HCT116 (cell line): Measurements from ENCODE around the gene BTNL9. TPM values are rescaled to one million over a fixed set of nuclear protein-coding genes. Genes with fewer than 3 reads are reported as not detected.

Experiments
- ATAC-seq: fragments of 200-7000 bp; cut with Tn5 transposase; 2 replicates; pipeline ENCODE4 v1.9.1; 2020; ENCODE audit warnings: mild to moderate bottlenecking, moderate library complexity
- BruUV-seq: library from RNA; stranded (reverse); fragments of 400-500 nt; replicated peaks from 2 replicates; lab custom pipeline; 2021; lab: Mats Ljungman, UMichigan
- CTCF ChIA-PET: fragments of 300-600 bp; sonication (Branson Sonifier 250); formaldehyde crosslinking; loops from one replicate; lab custom pipeline; 2021; ENCODE audit warnings: antibody characterized with exemption; lab: Charles Lee
- POLR2A ChIA-PET: fragments of 300-600, 350-600 bp; sonication (Branson Sonifier 250); formaldehyde crosslinking; loops from one replicate; lab custom pipeline; 2021; ENCODE audit warnings: antibody characterized with exemption; lab: Charles Lee
- RAD21 ChIA-PET, 2 experiments: fragments of 300-600 bp; sonication (Branson Sonifier 250); formaldehyde crosslinking; loops; one replicate each; lab custom pipeline; 2023; ENCODE audit warnings: low total read pairs in 2 of 2; ENCODE audit not compliant: uncharacterized antibody in 2 of 2, unreplicated experiment in 2 of 2, low non-redundant PET in 1 of 2; lab: Charles Lee
- DNase-seq: peaks from one replicate; pipeline ENCODE4 v3.0.0-alpha.2; 2010; ENCODE audit warnings: low read depth, low spot score
- H2AFZ ChIP-seq: fragments of 200-600 bp; shearing (Covaris generic), sonication (generic); 2 replicates; pipeline ENCODE4 v1.6.1; 2017; ENCODE audit warnings: low read depth, mixed run types, mixed read lengths, antibody characterized with exemption, low read length; ENCODE audit not compliant: poor library complexity, severe bottlenecking
- H3K27ac ChIP-seq: 2 replicates; pipeline ENCODE4 v1.5.1; 2012; ENCODE audit warnings: low read depth, low read length
- H3K27me3 ChIP-seq: fragments of 200-600 bp; sonication (generic); 2 replicates; pipeline ENCODE4 v1.6.1; 2016; ENCODE audit warnings: mixed run types, low read length, mixed read lengths; ENCODE audit not compliant: insufficient read depth
- H3K36me3 ChIP-seq, 2 experiments: fragments of 200-500 bp in 1 of 2; fragments of 200-600 bp in 1 of 2; sonication (Bioruptor generic) in 1 of 2; sonication (generic) in 1 of 2; 2 replicates each; pipeline versions ENCODE4 v1.5.1 to v1.6.1; 2014 to 2016; ENCODE audit warnings: low read length in 2 of 2, inconsistent platforms in 1 of 2, mixed read lengths in 1 of 2, mixed run types in 1 of 2; ENCODE audit not compliant: insufficient read depth in 2 of 2, control insufficient read depth in 1 of 2
- H3K4me1 ChIP-seq, 2 experiments: fragments of 200-600 bp in 1 of 2; sonication (generic) in 1 of 2; 2 replicates each; pipeline versions ENCODE4 v1.5.1 to v1.6.1; 2012 to 2017; ENCODE audit warnings: low read length in 2 of 2, inconsistent platforms in 1 of 2, mild to moderate bottlenecking in 1 of 2, mixed read lengths in 1 of 2, mixed run types in 1 of 2, moderate library complexity in 1 of 2; ENCODE audit not compliant: insufficient read depth in 2 of 2, control insufficient read depth in 1 of 2
- H3K4me2 ChIP-seq: fragments of 200-600 bp; sonication (generic); 2 replicates; pipeline ENCODE4 v1.6.1; 2017; ENCODE audit warnings: mixed run types, low read length, mixed read lengths
- H3K4me3 ChIP-seq, 2 experiments: fragments of 200-600 bp in 1 of 2; sonication (generic) in 1 of 2; replicated peaks in 1 of 2; 2 replicates each; pipeline ENCODE4 v1.5.1; 2011 to 2016; ENCODE audit warnings: low read length in 2 of 2, control low read depth in 1 of 2, low read depth in 1 of 2, mild to moderate bottlenecking in 1 of 2, mixed read lengths in 1 of 2, mixed run types in 1 of 2
- H3K79me2 ChIP-seq: fragments of 200-600 bp; sonication (generic); 2 replicates; pipeline ENCODE4 v1.6.1; 2017; ENCODE audit warnings: mild to moderate bottlenecking, mixed run types, low read length, moderate library complexity, mixed read lengths; ENCODE audit not compliant: insufficient read depth
- H3K9ac ChIP-seq: fragments of 200-600 bp; sonication (generic); 2 replicates; pipeline ENCODE4 v1.6.1; 2016; ENCODE audit warnings: low read length, mixed read lengths
- H3K9me2 ChIP-seq: fragments of 200-600 bp; sonication (generic), shearing (Covaris generic); 2 replicates; pipeline ENCODE4 v1.6.1; 2017; ENCODE audit warnings: mixed run types, mild to moderate bottlenecking, moderate library complexity; ENCODE audit not compliant: insufficient read depth
- H3K9me3 ChIP-seq, 2 experiments: fragments of 200-500 bp in 1 of 2; fragments of 200-600 bp in 1 of 2; sonication (Bioruptor generic) in 1 of 2; sonication (generic) in 1 of 2; 2 replicates each; pipeline ENCODE4 v1.6.1; 2014 to 2017; ENCODE audit warnings: low read length in 2 of 2, mixed read lengths in 2 of 2, inconsistent platforms in 1 of 2, low read depth in 1 of 2, mild to moderate bottlenecking in 1 of 2, mixed run types in 1 of 2, moderate library complexity in 1 of 2; ENCODE audit not compliant: control insufficient read depth in 1 of 2, insufficient read depth in 1 of 2
- H4K20me1 ChIP-seq: fragments of 200-600 bp; sonication (generic), shearing (Covaris generic); 2 replicates; pipeline ENCODE4 v1.6.1; 2017; ENCODE audit warnings: mixed run types, mild to moderate bottlenecking, moderate library complexity; ENCODE audit not compliant: insufficient read depth
- EGR1 ChIP-seq: IDR thresholded peaks from 2 replicates; pipeline ENCODE4 v1.6.1; 2012; ENCODE audit warnings: low read depth
- ELF1 ChIP-seq: IDR thresholded peaks from 2 replicates; pipeline ENCODE4 v1.6.1; 2012; ENCODE audit warnings: low read depth, borderline replicate concordance
- EZH2phosphoT487 ChIP-seq: fragments of 200-600 bp; IDR thresholded peaks from 2 replicates; pipeline ENCODE4 v1.6.1; 2018; ENCODE audit warnings: antibody characterized with exemption, borderline replicate concordance
- FOSL1 ChIP-seq: IDR thresholded peaks from 2 replicates; pipeline ENCODE4 v1.6.1; 2012; ENCODE audit warnings: low read depth
- POLR2A ChIP-seq: IDR thresholded peaks from 2 replicates; pipeline ENCODE4 v1.7.0; 2011; ENCODE audit warnings: borderline replicate concordance; ENCODE audit not compliant: insufficient read depth, insufficient read length; ENCODE audit errors: extremely low read depth
- YY1 ChIP-seq: IDR thresholded peaks from 2 replicates; pipeline ENCODE4 v1.6.1; 2011; ENCODE audit warnings: low read length, low read depth, moderate library complexity, mild to moderate bottlenecking; ENCODE audit not compliant: insufficient replicate concordance; ENCODE audit errors: extremely low read depth
- intact Hi-C: fragments of 100-400 bp; cut with micrococcal nuclease; formaldehyde crosslinking; loops from 2 replicates; pipeline ENCODE4 v1.10.0; 2022
- total RNA-seq: library from RNA; stranded (reverse); gene quantifications from one replicate; pipeline ENCODE4 v1.2.1, GENCODE V29; 2021; ENCODE audit not compliant: unreplicated experiment
- TF ChIP-seq, protein P1 (sequence below): IDR thresholded peaks from 2 replicates; pipeline ENCODE4 v1.6.1; 2012; ENCODE audit warnings: low read depth

BTNL9 gene
- total RNA-seq, 1 experiment from 2014 or later, result 11.7 TPM

DNA sequence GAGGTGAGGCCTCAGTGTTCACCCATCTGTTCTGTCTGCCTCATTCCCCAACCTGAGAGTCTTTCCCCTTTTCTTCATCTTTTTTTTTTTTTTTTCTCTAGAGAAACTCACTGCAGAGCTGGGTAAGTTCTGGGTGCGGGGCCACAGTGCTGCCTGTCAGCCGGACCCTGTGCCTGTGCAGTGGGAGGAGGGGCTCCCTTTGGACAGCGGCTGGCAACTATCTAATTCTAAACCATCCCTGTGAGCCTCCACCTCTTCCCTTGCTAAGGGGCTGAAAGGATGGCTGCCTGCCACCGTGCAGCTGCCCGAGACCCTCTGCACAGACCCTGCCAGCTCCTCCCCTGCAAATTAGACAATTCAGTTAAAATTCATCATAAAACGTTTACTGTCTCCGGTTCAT lies 14.1 kb downstream of the BTNL9 start:
- no peak overlapping the region for H3K27ac ChIP-seq
- H3K4me3 ChIP-seq, result no peak overlapping the region; a peak in 1 of 4 replicates
- no peaks in the 10 kb centered on the region for H4K20me1 ChIP-seq
- peak overlapping the region; percentile 78 for H3K4me2 ChIP-seq
- BruUV-seq, result no TSS peak
- no peaks in the 10 kb centered on the region for H3K27me3 ChIP-seq
- no peaks in the 10 kb centered on the region for H3K9me2 ChIP-seq
- H3K9me3 ChIP-seq, result no peaks in the 10 kb centered on the region
- intact Hi-C loops, result no loop called here
- POLR2A ChIA-PET, result no interaction called here
- DNase-seq, result no peak
- no peak overlapping the region for H2AFZ ChIP-seq
- CTCF ChIA-PET, result interaction anchor here (1.0 kb wide), 1 partner anchor 34 kb away, joined by 3 read pairs; no protein-coding TSS in a partner anchor
- no peaks in the 10 kb centered on the region for H3K79me2 ChIP-seq
- TF ChIP-seq POLR2A, result no peak
- TF ChIP-seq, protein P1, sequence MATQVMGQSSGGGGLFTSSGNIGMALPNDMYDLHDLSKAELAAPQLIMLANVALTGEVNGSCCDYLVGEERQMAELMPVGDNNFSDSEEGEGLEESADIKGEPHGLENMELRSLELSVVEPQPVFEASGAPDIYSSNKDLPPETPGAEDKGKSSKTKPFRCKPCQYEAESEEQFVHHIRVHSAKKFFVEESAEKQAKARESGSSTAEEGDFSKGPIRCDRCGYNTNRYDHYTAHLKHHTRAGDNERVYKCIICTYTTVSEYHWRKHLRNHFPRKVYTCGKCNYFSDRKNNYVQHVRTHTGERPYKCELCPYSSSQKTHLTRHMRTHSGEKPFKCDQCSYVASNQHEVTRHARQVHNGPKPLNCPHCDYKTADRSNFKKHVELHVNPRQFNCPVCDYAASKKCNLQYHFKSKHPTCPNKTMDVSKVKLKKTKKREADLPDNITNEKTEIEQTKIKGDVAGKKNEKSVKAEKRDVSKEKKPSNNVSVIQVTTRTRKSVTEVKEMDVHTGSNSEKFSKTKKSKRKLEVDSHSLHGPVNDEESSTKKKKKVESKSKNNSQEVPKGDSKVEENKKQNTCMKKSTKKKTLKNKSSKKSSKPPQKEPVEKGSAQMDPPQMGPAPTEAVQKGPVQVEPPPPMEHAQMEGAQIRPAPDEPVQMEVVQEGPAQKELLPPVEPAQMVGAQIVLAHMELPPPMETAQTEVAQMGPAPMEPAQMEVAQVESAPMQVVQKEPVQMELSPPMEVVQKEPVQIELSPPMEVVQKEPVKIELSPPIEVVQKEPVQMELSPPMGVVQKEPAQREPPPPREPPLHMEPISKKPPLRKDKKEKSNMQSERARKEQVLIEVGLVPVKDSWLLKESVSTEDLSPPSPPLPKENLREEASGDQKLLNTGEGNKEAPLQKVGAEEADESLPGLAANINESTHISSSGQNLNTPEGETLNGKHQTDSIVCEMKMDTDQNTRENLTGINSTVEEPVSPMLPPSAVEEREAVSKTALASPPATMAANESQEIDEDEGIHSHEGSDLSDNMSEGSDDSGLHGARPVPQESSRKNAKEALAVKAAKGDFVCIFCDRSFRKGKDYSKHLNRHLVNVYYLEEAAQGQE, result no peak
- no peak for TF ChIP-seq ELF1
- TF ChIP-seq FOSL1, result no peak
- no peak for TF ChIP-seq EGR1
- no peak for TF ChIP-seq EZH2phosphoT487
- no peak for TF ChIP-seq YY1
- TF ChIP-seq, all 23 proteins: peak for 0
- no peak for ATAC-seq
- RAD21 ChIA-PET, result no interaction called here
- Histone ChIP-seq H3K36me3 (no peaks in the 10 kb centered on the region), H3K9ac (no peak overlapping the region), H3K4me1 (peaks cover 3 to 17% of the 10 kb centered on the region in 2 experiments; a peak in 3 of 4 replicates)
